ENCODE data around the gene NFILZ.

The NFILZ gene

GRCh38 chr19:8665468-8666213 is 35.2 kb downstream of the NFILZ start:
- H3K36me3 ChIP-seq (ENCODE audit: insufficient read depth, low read length), result no peaks in the 10 kb centered on the region
- no peaks in the 10 kb centered on the region for H3K9me2 ChIP-seq (replicated peaks; ENCODE audit: low read depth, low read length)
- no peaks in the 10 kb centered on the region for H3K9me3 ChIP-seq (ENCODE audit: insufficient read depth, low read depth, low read length)
- no peaks in the 10 kb centered on the region for H4K20me1 ChIP-seq (ENCODE audit: insufficient read depth, low read length, poor library complexity, severe bottlenecking)
- H3K79me2 ChIP-seq (ENCODE audit: insufficient read depth, low read length), result no peaks in the 10 kb centered on the region
- H3K4me2 ChIP-seq (ENCODE audit: low read depth, low read length, poor library complexity, severe bottlenecking), result peak overlapping the region; percentile 49
- H3K9ac ChIP-seq (ENCODE audit: low read depth, low read length, poor library complexity, severe bottlenecking), result peak overlapping the region; percentile 31
- no peak overlapping the region for H3K4me3 ChIP-seq (ENCODE audit: low read length, poor library complexity, severe bottlenecking)
- no peaks in the 10 kb centered on the region for H3K27me3 ChIP-seq (ENCODE audit: insufficient read depth, low read length, poor library complexity, severe bottlenecking)
- H3K4me1 ChIP-seq (ENCODE audit: insufficient read depth, low read length, poor library complexity, severe bottlenecking), result peaks cover 65% of the 10 kb centered on the region
- no peak overlapping the region for H2AFZ ChIP-seq (ENCODE audit: low read length)
- TF ChIP-seq EZH2phosphoT487 (IDR thresholded peaks at IDR 0.05; ENCODE audit: borderline replicate concordance) (no peak), CTCF (conservative IDR thresholded peaks at IDR 0.05; ENCODE audit: low read length) (no peak)
- H3F3A ChIP-seq (ENCODE audit: low read depth), result peaks cover 4% of the 10 kb centered on the region

GRCh38 chr19:8666814-8667405 is 36.5 kb downstream of the NFILZ start:
- Histone ChIP-seq H4K20me1 (ENCODE audit: insufficient read depth, low read length, poor library complexity, severe bottlenecking) (no peaks in the 10 kb centered on the region), H3K4me1 (ENCODE audit: insufficient read depth, low read length, poor library complexity, severe bottlenecking) (peaks cover 77% of the 10 kb centered on the region), H3K27me3 (ENCODE audit: insufficient read depth, low read length, poor library complexity, severe bottlenecking) (no peaks in the 10 kb centered on the region), H3K9me3 (ENCODE audit: insufficient read depth, low read depth, low read length) (no peaks in the 10 kb centered on the region), H3K4me2 (ENCODE audit: low read depth, low read length, poor library complexity, severe bottlenecking) (peak overlapping the region; percentile 49), H2AFZ (ENCODE audit: low read length) (no peak overlapping the region), H3K4me3 (ENCODE audit: low read length, poor library complexity, severe bottlenecking) (peak overlapping the region; percentile 32), H3K9ac (ENCODE audit: low read depth, low read length, poor library complexity, severe bottlenecking) (peak overlapping the region; percentile 31), H3K36me3 (ENCODE audit: insufficient read depth, low read length) (no peaks in the 10 kb centered on the region), H3K9me2 (replicated peaks; ENCODE audit: low read depth, low read length) (no peaks in the 10 kb centered on the region), H3F3A (ENCODE audit: low read depth) (peaks cover 11% of the 10 kb centered on the region), H3K79me2 (ENCODE audit: insufficient read depth, low read length) (no peaks in the 10 kb centered on the region)
- TF ChIP-seq EZH2phosphoT487 (IDR thresholded peaks at IDR 0.05; ENCODE audit: borderline replicate concordance) (no peak), CTCF (conservative IDR thresholded peaks at IDR 0.05; ENCODE audit: low read length) (no peak)

- Histone ChIP-seq H3K4me1 (ENCODE audit: insufficient read depth, low read length, poor library complexity, severe bottlenecking) (peaks cover 51% of the 10 kb centered on the region), H4K20me1 (ENCODE audit: insufficient read depth, low read length, poor library complexity, severe bottlenecking) (no peaks in the 10 kb centered on the region), H3K27me3 (ENCODE audit: insufficient read depth, low read length, poor library complexity, severe bottlenecking) (no peaks in the 10 kb centered on the region), H3K9ac (ENCODE audit: low read depth, low read length, poor library complexity, severe bottlenecking) (no peak overlapping the region), H3K79me2 (ENCODE audit: insufficient read depth, low read length) (no peaks in the 10 kb centered on the region), H3K36me3 (ENCODE audit: insufficient read depth, low read length) (no peaks in the 10 kb centered on the region), H3F3A (ENCODE audit: low read depth) (peaks cover 12% of the 10 kb centered on the region), H3K9me3 (ENCODE audit: insufficient read depth, low read depth, low read length) (no peaks in the 10 kb centered on the region), H3K4me3 (ENCODE audit: low read length, poor library complexity, severe bottlenecking) (no peak overlapping the region), H2AFZ (ENCODE audit: low read length) (no peak overlapping the region), H3K9me2 (replicated peaks; ENCODE audit: low read depth, low read length) (no peaks in the 10 kb centered on the region), H3K4me2 (ENCODE audit: low read depth, low read length, poor library complexity, severe bottlenecking) (no peak overlapping the region)
- TF ChIP-seq EZH2phosphoT487 (IDR thresholded peaks at IDR 0.05; ENCODE audit: borderline replicate concordance) (no peak), CTCF (conservative IDR thresholded peaks at IDR 0.05; ENCODE audit: low read length) (no peak)
These were observed 43.0 kb downstream of the NFILZ start for GRCh38 chr19:8673276-8673891.
